Mesendoderm (in vitro differentiated cells): ENCODE results near the gene TMEM132D.

Experiments used
- DNase-seq: peaks from one replicate; pipeline ENCODE4 v3.0.0; 2013
- H2AK5ac ChIP-seq: 2 replicates; pipeline ENCODE4 v1.6.1; 2013; ENCODE audit warnings: low read length, inconsistent platforms
- H2BK120ac ChIP-seq: 2 replicates; pipeline ENCODE4 v1.6.1; 2013; ENCODE audit warnings: low read depth, mild to moderate bottlenecking, low read length, moderate library complexity, mixed read lengths
- H2BK15ac ChIP-seq: replicated peaks from 2 replicates; pipeline ENCODE4 v1.6.1; 2013; ENCODE audit warnings: low read depth, mild to moderate bottlenecking, moderate library complexity
- H2BK5ac ChIP-seq: 2 replicates; pipeline ENCODE4 v1.6.1; 2013; ENCODE audit warnings: low read length, inconsistent platforms
- H3K18ac ChIP-seq: 2 replicates; pipeline ENCODE4 v1.6.1; 2013; ENCODE audit warnings: mild to moderate bottlenecking, low read length, mixed read lengths
- H3K23ac ChIP-seq: one replicate; pipeline ENCODE4 v1.6.1; 2013; ENCODE audit warnings: low read length
- H3K27ac ChIP-seq: 2 replicates; pipeline ENCODE4 v1.5.1; 2013; ENCODE audit warnings: low read depth, mild to moderate bottlenecking, inconsistent platforms, low read length, moderate library complexity
- H3K27me3 ChIP-seq: 2 replicates; pipeline ENCODE4 v1.6.1; 2013; ENCODE audit warnings: low read length, control low read depth, mild to moderate bottlenecking, inconsistent platforms; ENCODE audit not compliant: insufficient read depth, poor library complexity
- H3K36me3 ChIP-seq: 2 replicates; pipeline ENCODE4 v1.6.1; 2013; ENCODE audit warnings: low read length, inconsistent platforms; ENCODE audit not compliant: control insufficient read depth, insufficient read depth
- H3K4ac ChIP-seq: one replicate; pipeline ENCODE4 v1.6.1; 2013; ENCODE audit warnings: low read depth, mild to moderate bottlenecking, low read length, moderate library complexity
- H3K4me1 ChIP-seq: 2 replicates; pipeline ENCODE4 v1.6.1; 2013; ENCODE audit warnings: low read depth, low read length, inconsistent platforms; ENCODE audit not compliant: control insufficient read depth
- H3K4me2 ChIP-seq: 2 replicates; pipeline ENCODE4 v1.6.1; 2013; ENCODE audit warnings: low read length
- H3K4me3 ChIP-seq: 2 replicates; pipeline ENCODE4 v1.5.1; 2013; ENCODE audit warnings: mild to moderate bottlenecking, low read length
- H3K56ac ChIP-seq: one replicate; pipeline ENCODE4 v1.6.1; 2013; ENCODE audit warnings: low read length
- H3K79me1 ChIP-seq: 2 replicates; pipeline ENCODE4 v1.6.1; 2013; ENCODE audit warnings: low read length, inconsistent platforms
- H3K79me2 ChIP-seq: 2 replicates; pipeline ENCODE4 v1.6.1; 2013; ENCODE audit warnings: mild to moderate bottlenecking, low read length; ENCODE audit not compliant: control insufficient read depth, insufficient read depth
- H3K9ac ChIP-seq: 2 replicates; pipeline ENCODE4 v1.6.1; 2013; ENCODE audit warnings: low read length, inconsistent platforms
- H4K5ac ChIP-seq: one replicate; pipeline ENCODE4 v1.6.1; 2013; ENCODE audit warnings: low read length
- H4K8ac ChIP-seq: one replicate; pipeline ENCODE4 v1.6.1; 2013; ENCODE audit warnings: low read depth, mild to moderate bottlenecking, control low read depth, low read length, moderate library complexity
- WGBS: extraction: QIAGEN DNeasy Blood & Tissue Kit; methylation state at CpG from one replicate; pipeline ENCODE4 v1.1.7; 2013; ENCODE audit warnings: low lambda C conversion rate, missing lambda C conversion rate; ENCODE audit not compliant: insufficient coverage; ENCODE audit errors: extremely low coverage; 5-methylcytosine and 5-hydroxymethylcytosine counted together

The TMEM132D gene

GRCh38 chr12:129520739-129521138 lies 383.1 kb downstream of the TMEM132D start:
- Histone ChIP-seq H3K79me1 (no peaks in the 10 kb centered on the region), H3K27me3 (no peaks in the 10 kb centered on the region), H3K36me3 (no peaks in the 10 kb centered on the region), H3K4me2 (no peak overlapping the region), H3K4me3 (no peak overlapping the region), H2BK5ac (no peak overlapping the region), H3K23ac (no peak overlapping the region), H3K56ac (no peak overlapping the region), H3K27ac (no peak overlapping the region), H4K8ac (no peak overlapping the region), H3K4ac (no peak overlapping the region), H2BK120ac (no peak overlapping the region), H4K5ac (no peak overlapping the region), H2AK5ac (no peak overlapping the region), H2BK15ac (no peak overlapping the region), H3K4me1 (no peaks in the 10 kb centered on the region), H3K18ac (no peak overlapping the region), H3K9ac (no peak overlapping the region), H3K79me2 (no peaks in the 10 kb centered on the region)
- DNase-seq: no peak
- no CpG with 5 or more reads among the region's 1 CpG for WGBS

GRCh38 chr12:129503802-129504201 lies 400.0 kb downstream of the TMEM132D start:
- H2BK15ac ChIP-seq: no peak overlapping the region
- H3K4ac ChIP-seq: no peak overlapping the region
- H4K8ac ChIP-seq: no peak overlapping the region
- no peak overlapping the region for H3K56ac ChIP-seq
- no peak for DNase-seq
- no peak overlapping the region for H3K4me2 ChIP-seq
- H3K4me1 ChIP-seq: no peaks in the 10 kb centered on the region
- H3K79me1 ChIP-seq: no peaks in the 10 kb centered on the region
- no peaks in the 10 kb centered on the region for H3K36me3 ChIP-seq
- H3K27ac ChIP-seq: no peak overlapping the region
- no peak overlapping the region for H2BK120ac ChIP-seq
- H3K23ac ChIP-seq: no peak overlapping the region
- H3K79me2 ChIP-seq: no peaks in the 10 kb centered on the region
- no peak overlapping the region for H4K5ac ChIP-seq
- WGBS: 100% methylated on average over 1 of the region's 1 CpG
- no peak overlapping the region for H2AK5ac ChIP-seq
- no peak overlapping the region for H3K9ac ChIP-seq
- no peak overlapping the region for H3K4me3 ChIP-seq
- no peak overlapping the region for H2BK5ac ChIP-seq
- no peaks in the 10 kb centered on the region for H3K27me3 ChIP-seq
- no peak overlapping the region for H3K18ac ChIP-seq

GRCh38 chr12:129496226-129496625 lies 407.6 kb downstream of the TMEM132D start:
- no peak overlapping the region for H3K23ac ChIP-seq
- H3K9ac ChIP-seq: no peak overlapping the region
- no peak overlapping the region for H2BK120ac ChIP-seq
- no peak for DNase-seq
- WGBS: no CpG with 5 or more reads among the region's 6 CpGs
- H3K18ac ChIP-seq: no peak overlapping the region
- H2BK15ac ChIP-seq: no peak overlapping the region
- H4K5ac ChIP-seq: no peak overlapping the region
- H2AK5ac ChIP-seq: no peak overlapping the region
- no peaks in the 10 kb centered on the region for H3K79me2 ChIP-seq
- no peak overlapping the region for H4K8ac ChIP-seq
- no peak overlapping the region for H2BK5ac ChIP-seq
- no peak overlapping the region for H3K4me3 ChIP-seq
- H3K27me3 ChIP-seq: no peaks in the 10 kb centered on the region
- no peak overlapping the region for H3K4ac ChIP-seq
- no peaks in the 10 kb centered on the region for H3K36me3 ChIP-seq
- H3K56ac ChIP-seq: no peak overlapping the region
- H3K4me2 ChIP-seq: no peak overlapping the region
- H3K4me1 ChIP-seq: no peaks in the 10 kb centered on the region
- H3K79me1 ChIP-seq: no peaks in the 10 kb centered on the region
- H3K27ac ChIP-seq: no peak overlapping the region

GRCh38 chr12:129494766-129495165 lies 409.1 kb downstream of the TMEM132D start:
- no CpG with 5 or more reads among the region's 2 CpGs for WGBS
- no peak overlapping the region for H2BK15ac ChIP-seq
- H2BK120ac ChIP-seq: no peak overlapping the region
- H3K23ac ChIP-seq: no peak overlapping the region
- no peak overlapping the region for H3K4me2 ChIP-seq
- H3K27ac ChIP-seq: no peak overlapping the region
- no peak overlapping the region for H3K9ac ChIP-seq
- no peak overlapping the region for H3K4me3 ChIP-seq
- H2AK5ac ChIP-seq: no peak overlapping the region
- H3K79me2 ChIP-seq: no peaks in the 10 kb centered on the region
- H3K27me3 ChIP-seq: no peaks in the 10 kb centered on the region
- no peaks in the 10 kb centered on the region for H3K36me3 ChIP-seq
- no peak overlapping the region for H4K5ac ChIP-seq
- H2BK5ac ChIP-seq: no peak overlapping the region
- H3K4me1 ChIP-seq: no peaks in the 10 kb centered on the region
- no peak overlapping the region for H4K8ac ChIP-seq
- no peak for DNase-seq
- H3K18ac ChIP-seq: no peak overlapping the region
- no peak overlapping the region for H3K4ac ChIP-seq
- no peak overlapping the region for H3K56ac ChIP-seq
- no peaks in the 10 kb centered on the region for H3K79me1 ChIP-seq

GRCh38 chr12:129494260-129494659 lies 409.6 kb downstream of the TMEM132D start:
- H2BK15ac ChIP-seq: no peak overlapping the region
- H3K79me1 ChIP-seq: no peaks in the 10 kb centered on the region
- no peak for DNase-seq
- H3K79me2 ChIP-seq: no peaks in the 10 kb centered on the region
- H2AK5ac ChIP-seq: no peak overlapping the region
- H3K9ac ChIP-seq: no peak overlapping the region
- H3K56ac ChIP-seq: no peak overlapping the region
- H3K4ac ChIP-seq: no peak overlapping the region
- no peak overlapping the region for H3K18ac ChIP-seq
- no peak overlapping the region for H3K23ac ChIP-seq
- H3K27me3 ChIP-seq: no peaks in the 10 kb centered on the region
- no peak overlapping the region for H3K4me2 ChIP-seq
- no peaks in the 10 kb centered on the region for H3K36me3 ChIP-seq
- no peak overlapping the region for H2BK5ac ChIP-seq
- no peak overlapping the region for H3K27ac ChIP-seq
- H3K4me1 ChIP-seq: no peaks in the 10 kb centered on the region
- no peak overlapping the region for H3K4me3 ChIP-seq
- H4K8ac ChIP-seq: no peak overlapping the region
- no CpG with 5 or more reads among the region's 2 CpGs for WGBS
- H4K5ac ChIP-seq: no peak overlapping the region
- no peak overlapping the region for H2BK120ac ChIP-seq

GRCh38 chr12:129489100-129489676 lies 414.6 kb downstream of the TMEM132D start:
- Histone ChIP-seq H3K23ac (no peak overlapping the region), H2AK5ac (no peak overlapping the region), H3K27me3 (no peaks in the 10 kb centered on the region), H3K18ac (no peak overlapping the region), H3K4ac (no peak overlapping the region), H4K8ac (no peak overlapping the region), H3K4me1 (no peaks in the 10 kb centered on the region), H3K79me2 (no peaks in the 10 kb centered on the region), H2BK5ac (no peak overlapping the region), H3K36me3 (no peaks in the 10 kb centered on the region), H3K56ac (no peak overlapping the region), H2BK15ac (no peak overlapping the region), H3K4me3 (no peak overlapping the region), H3K79me1 (no peaks in the 10 kb centered on the region), H2BK120ac (no peak overlapping the region), H3K4me2 (no peak overlapping the region), H4K5ac (no peak overlapping the region), H3K27ac (no peak overlapping the region), H3K9ac (no peak overlapping the region)
- DNase-seq: no peak
- WGBS: no CpG with 5 or more reads among the region's 1 CpG
